Neural progenitor cell (in vitro differentiated cells): Measurements from ENCODE around the gene SH3PXD2B.

ENCODE experiments used
- EZH2phosphoT487 ChIP-seq: fragments of 200-600 bp; sonication (generic); IDR thresholded peaks from 2 replicates; pipeline ENCODE4 v1.6.1; 2017; ENCODE audit warnings: antibody characterized with exemption
- TF ChIP-seq, protein P1 (sequence below): fragments of 200-600 bp; sonication (generic); IDR thresholded peaks from 2 replicates; pipeline ENCODE4 v1.5.1; 2017; ENCODE audit warnings: antibody characterized with exemption, mild to moderate bottlenecking

DNA sequence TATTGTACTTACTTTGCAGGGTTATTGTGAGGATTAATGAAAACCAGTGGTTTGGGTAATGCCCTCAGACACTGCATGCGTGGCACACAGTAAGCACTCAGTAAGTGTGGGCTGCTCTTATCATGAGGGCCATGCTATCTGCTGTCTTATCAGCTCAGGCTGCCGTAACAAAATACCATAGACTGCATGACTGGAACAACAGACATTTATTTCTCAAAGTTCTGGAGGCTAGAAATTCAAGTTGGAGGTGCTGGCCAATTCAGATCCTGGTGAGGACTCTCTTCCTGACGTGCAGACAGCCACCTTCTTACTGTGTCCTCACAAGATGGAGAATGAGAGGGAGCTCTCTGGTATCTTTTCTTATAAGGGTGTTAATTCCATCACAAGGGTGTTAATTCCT is 23.9 kb upstream of the SH3PXD2B start:
- TF ChIP-seq, protein P1, sequence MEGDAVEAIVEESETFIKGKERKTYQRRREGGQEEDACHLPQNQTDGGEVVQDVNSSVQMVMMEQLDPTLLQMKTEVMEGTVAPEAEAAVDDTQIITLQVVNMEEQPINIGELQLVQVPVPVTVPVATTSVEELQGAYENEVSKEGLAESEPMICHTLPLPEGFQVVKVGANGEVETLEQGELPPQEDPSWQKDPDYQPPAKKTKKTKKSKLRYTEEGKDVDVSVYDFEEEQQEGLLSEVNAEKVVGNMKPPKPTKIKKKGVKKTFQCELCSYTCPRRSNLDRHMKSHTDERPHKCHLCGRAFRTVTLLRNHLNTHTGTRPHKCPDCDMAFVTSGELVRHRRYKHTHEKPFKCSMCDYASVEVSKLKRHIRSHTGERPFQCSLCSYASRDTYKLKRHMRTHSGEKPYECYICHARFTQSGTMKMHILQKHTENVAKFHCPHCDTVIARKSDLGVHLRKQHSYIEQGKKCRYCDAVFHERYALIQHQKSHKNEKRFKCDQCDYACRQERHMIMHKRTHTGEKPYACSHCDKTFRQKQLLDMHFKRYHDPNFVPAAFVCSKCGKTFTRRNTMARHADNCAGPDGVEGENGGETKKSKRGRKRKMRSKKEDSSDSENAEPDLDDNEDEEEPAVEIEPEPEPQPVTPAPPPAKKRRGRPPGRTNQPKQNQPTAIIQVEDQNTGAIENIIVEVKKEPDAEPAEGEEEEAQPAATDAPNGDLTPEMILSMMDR, result no peak
- TF ChIP-seq EZH2phosphoT487, result no peak
